Activated CD4-positive, alpha-beta T cell treated with anti-CD3 and anti-CD28 coated beads, Interleukin-2, Interleukin-6, amounts not matched to agents 100 ng/mL and 50 ng/mL, durations not matched to agents 16 hours and 8 hours (primary cell): ENCODE data around the gene HOXD3.

Experiments
- DNase-seq: peaks from one replicate; pipeline ENCODE4 v3.0.0-alpha.2; 2020

HOXD3 gene

DNA sequence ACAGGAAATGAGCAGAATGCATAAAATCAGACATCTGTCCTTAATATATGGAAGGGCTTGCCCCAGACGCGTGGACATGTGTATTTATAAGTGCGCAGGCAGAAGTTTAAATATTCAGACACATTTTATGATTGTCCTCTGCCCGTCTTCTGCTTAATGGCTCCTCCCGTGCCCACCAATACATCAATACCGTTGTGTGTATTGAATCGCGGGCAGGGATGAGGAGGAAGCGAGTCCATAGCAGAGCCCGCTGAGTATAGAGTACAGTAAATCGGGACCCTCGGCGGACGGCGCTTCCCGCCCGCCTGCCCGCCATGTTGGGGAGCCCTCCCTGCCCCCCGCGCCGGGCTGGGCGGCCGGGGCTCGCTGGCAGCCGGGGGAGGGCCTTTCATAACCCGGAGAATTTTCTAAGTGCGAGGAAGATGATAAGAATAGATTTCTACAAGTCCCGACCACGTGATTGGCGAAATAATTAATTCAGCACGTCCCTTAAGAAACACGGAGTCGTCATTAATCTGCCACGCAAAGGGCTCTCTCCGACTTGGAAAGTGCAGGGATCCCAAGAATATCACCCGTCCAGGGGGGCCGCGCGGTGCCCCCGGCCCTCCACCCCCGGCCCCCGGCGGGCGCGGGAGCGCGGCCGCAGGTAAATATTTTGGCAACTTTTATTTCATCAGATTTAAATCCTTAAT is at the start of gene HOXD3:
HOXD3 (plus strand) TSS at position 501 of the 692 bp plus-strand sequence. CDS start 11,808 bp downstream, outside the sequence.
- no peak for DNase-seq

GRCh38 chr2:176107731-176108181 is 49.4 kb upstream of the HOXD3 start:
- DNase-seq: no peak

DNA sequence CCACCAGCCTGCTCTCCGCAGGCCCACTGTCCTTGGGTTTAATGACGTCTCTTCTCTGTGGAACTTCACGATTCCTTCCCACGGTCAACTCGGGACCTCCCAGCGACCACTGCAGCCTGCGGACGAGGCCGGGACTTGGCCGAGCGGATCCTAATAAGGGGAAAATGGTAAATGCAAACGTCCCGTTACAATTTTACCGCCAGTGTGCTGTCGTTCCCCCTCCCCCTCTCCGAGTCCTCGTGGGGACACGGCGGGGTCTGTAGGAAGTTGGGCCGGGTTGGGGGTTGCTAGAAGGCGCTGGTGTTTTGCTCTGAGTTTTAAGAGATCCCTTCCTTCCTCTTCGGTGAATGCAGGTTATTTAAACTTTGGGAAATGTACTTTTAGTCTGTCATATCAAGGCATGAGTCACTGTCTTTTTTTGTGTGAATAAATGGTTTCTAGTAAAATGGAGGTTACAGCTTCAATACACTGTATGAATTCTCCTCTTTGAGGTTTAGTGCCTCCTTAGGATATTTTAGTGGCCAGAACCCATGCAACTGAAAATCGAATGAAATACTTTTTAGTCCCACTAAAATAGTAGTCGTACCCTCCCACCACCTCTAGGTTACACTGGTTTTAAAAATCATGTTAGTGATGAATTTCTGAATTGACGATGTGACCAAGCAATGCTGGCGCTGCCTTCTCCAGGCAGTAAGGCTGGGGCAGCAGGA is 47.8 kb upstream of the HOXD3 start:
- no peak for DNase-seq

GRCh38 chr2:176109946-176110345 is 47.2 kb upstream of the HOXD3 start:
- no peak for DNase-seq

DNA sequence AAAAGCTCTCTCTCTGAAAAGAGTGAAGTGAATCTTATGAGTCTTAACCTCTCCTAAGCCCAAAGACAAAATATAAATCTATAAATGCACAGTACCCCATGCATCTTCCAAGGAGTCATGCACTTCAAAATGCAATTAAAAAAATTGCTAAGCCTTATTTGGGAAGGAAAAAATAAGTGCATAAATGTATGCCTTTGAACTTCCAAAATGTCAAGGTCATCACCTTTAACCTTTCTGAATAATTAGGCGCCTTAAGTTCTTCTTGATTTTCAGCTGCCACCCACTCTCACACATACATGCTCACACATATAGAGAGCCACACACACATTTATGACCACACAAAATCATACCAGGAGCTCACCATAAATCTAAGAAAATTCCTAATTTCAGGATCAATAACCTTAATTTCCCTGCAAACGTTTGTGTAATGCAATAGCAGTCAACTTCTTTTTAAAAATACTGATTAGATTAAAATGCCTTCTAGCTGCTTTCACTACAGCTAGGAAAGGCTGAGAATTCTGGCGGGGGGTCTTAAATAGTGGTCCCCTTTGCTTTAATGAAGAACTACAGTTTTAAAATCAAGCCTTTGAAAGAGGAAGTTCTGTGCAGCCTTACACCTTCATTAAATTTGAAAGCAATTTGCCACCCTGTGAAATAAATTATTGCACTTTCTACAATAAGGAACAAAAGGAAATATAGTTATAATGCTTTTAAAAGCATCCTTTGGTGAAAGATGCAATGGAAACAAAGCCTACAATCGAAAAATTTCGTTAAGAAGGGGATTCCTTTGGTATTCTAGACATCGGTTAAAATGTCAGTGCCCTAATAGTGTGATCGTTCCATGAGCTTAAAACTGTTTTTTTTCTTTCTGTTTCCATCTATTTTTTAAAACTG is 46.4 kb upstream of the HOXD3 start:
- no peak for DNase-seq

- peak; percentile 47 for DNase-seq
Measured at GRCh38 chr2:176111309-176111663, 45.8 kb upstream of the HOXD3 start.

GRCh38 chr2:176111846-176112374 is 45.2 kb upstream of the HOXD3 start:
- no peak for DNase-seq

GRCh38 chr2:176112375-176113302 is 44.5 kb upstream of the HOXD3 start:
- no peak for DNase-seq

GRCh38 chr2:176114120-176114929 is 42.8 kb upstream of the HOXD3 start:
- DNase-seq: no peak

- no peak for DNase-seq
Measured at GRCh38 chr2:176114930-176115625, 42.0 kb upstream of the HOXD3 start.

- DNase-seq: no peak
Measured at GRCh38 chr2:176115883-176116813, 41.0 kb upstream of the HOXD3 start, which contains the start of gene HOXD10. Gene HOXD10 (plus strand): TSS chr2:176116778. CDS start chr2:176116834, 56 bp downstream.

GRCh38 chr2:176117162-176117822 is 39.8 kb upstream of the HOXD3 start:
- no peak for DNase-seq

- DNase-seq: no peak
Measured at GRCh38 chr2:176117823-176118371, 39.2 kb upstream of the HOXD3 start.

GRCh38 chr2:176118601-176119339 is 38.3 kb upstream of the HOXD3 start:
- peak; percentile 28 for DNase-seq

- DNase-seq: no peak
Measured at GRCh38 chr2:176120364-176121189, 36.5 kb upstream of the HOXD3 start.
